SU-DHL-6 (cell line): ENCODE data around the gene KCNH1.

ENCODE experiments used
- H2AFZ ChIP-seq: fragments of 200-600 bp; sonication (generic); 2 replicates; pipeline ENCODE4 v1.6.1; 2014; ENCODE audit warnings: low read depth, mild to moderate bottlenecking, moderate library complexity, mixed read lengths, antibody characterized with exemption, low read length; ENCODE audit not compliant: severe bottlenecking
- H3F3A ChIP-seq: fragments of 200-600 bp; shearing (Covaris generic); 2 replicates; pipeline ENCODE4 v1.6.0; 2016; ENCODE audit warnings: antibody characterized with exemption, mild to moderate bottlenecking; ENCODE audit not compliant: insufficient read depth
- H3K27ac ChIP-seq: fragments of 200-600 bp; sonication (generic); 2 replicates; pipeline ENCODE4 v1.5.1; 2016; ENCODE audit warnings: low read depth, mild to moderate bottlenecking, low read length, moderate library complexity, mixed read lengths
- H3K27me3 ChIP-seq: fragments of 200-600 bp; sonication (generic), shearing (Covaris generic); 2 replicates; pipeline ENCODE4 v1.6.0; 2014; ENCODE audit warnings: mild to moderate bottlenecking, low read length
- H3K36me3 ChIP-seq: fragments of 200-600 bp; sonication (generic); 2 replicates; pipeline ENCODE4 v1.6.1; 2014; ENCODE audit warnings: mild to moderate bottlenecking, low read length, mixed read lengths
- H3K4me2 ChIP-seq: fragments of 300-600, 200-600 bp; shearing (Covaris generic), sonication (generic); 2 replicates; pipeline ENCODE4 v1.6.0; 2014; ENCODE audit warnings: low read length, low read depth, mild to moderate bottlenecking; ENCODE audit not compliant: poor library complexity, severe bottlenecking
- H3K4me3 ChIP-seq: fragments of 200-600 bp; sonication (generic); 2 replicates; pipeline ENCODE4 v1.5.1; 2014; ENCODE audit warnings: antibody characterized with exemption, low read length, mild to moderate bottlenecking, mixed read lengths; ENCODE audit not compliant: insufficient read depth, poor library complexity, severe bottlenecking
- H3K79me2 ChIP-seq: fragments of 200-600 bp; sonication (generic); 2 replicates; pipeline ENCODE4 v1.6.1; 2014; ENCODE audit warnings: mild to moderate bottlenecking, low read length, moderate library complexity; ENCODE audit not compliant: insufficient read depth
- H3K9ac ChIP-seq: fragments of 200-600 bp; sonication (generic); 2 replicates; pipeline ENCODE4 v1.7.0; 2014; ENCODE audit warnings: mild to moderate bottlenecking, low read length
- H3K9me2 ChIP-seq: fragments of 200-600 bp; sonication (generic); replicated peaks from 2 replicates; pipeline ENCODE4 v1.6.1; 2014; ENCODE audit warnings: low read length; ENCODE audit not compliant: insufficient read depth
- H3K9me3 ChIP-seq: fragments of 200-600 bp; sonication (generic); 2 replicates; pipeline ENCODE4 v1.6.1; 2014; ENCODE audit warnings: low read length, mixed read lengths; ENCODE audit not compliant: insufficient read depth
- H4K20me1 ChIP-seq: fragments of 200-600 bp; sonication (generic); 2 replicates; pipeline ENCODE4 v1.6.1; 2014; ENCODE audit warnings: low read depth, mild to moderate bottlenecking, antibody characterized with exemption, low read length, moderate library complexity, mixed read lengths
- EZH2phosphoT487 ChIP-seq: fragments of 200-600 bp; sonication (generic), shearing (Covaris generic); conservative IDR thresholded peaks from 2 replicates; pipeline ENCODE4 v1.6.1; 2018; ENCODE audit warnings: mild to moderate bottlenecking, antibody characterized with exemption, low read length, moderate library complexity, mixed read lengths
- TF ChIP-seq, protein P1 (sequence below): fragments of 200-600 bp; sonication (generic); IDR thresholded peaks from one replicate; pipeline ENCODE4 v1.5.1; 2017; ENCODE audit warnings: antibody characterized with exemption, mild to moderate bottlenecking, low read length, moderate library complexity; ENCODE audit not compliant: insufficient read depth, poor library complexity, severe bottlenecking

KCNH1 gene

DNA sequence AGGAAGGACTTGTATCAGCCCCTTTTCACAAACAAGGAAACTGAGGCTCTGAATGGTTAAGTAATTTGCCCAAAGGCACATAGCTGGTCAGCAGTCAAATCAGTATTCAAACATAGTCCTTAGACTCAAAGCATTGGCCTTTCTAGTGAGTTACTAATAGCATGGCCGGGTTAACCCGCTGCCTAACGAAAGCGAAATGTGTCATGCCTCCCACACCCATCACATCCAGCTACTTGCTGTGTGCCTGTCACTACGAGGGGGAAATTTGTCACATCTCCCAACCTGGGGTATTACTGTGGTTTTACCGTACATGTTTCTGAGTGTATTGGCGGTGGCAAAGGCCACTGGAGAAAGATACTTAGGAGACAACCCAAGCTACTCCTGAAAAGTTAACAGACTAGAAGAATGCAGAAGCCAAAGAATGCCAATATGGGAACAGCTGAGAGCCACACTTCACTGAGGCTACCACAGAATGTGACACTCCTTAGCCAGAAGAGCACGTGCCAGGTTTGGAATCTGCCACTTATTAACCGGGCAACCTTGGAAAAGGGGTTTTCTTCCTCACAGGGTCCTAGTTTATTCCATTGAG lies 363.5 kb downstream of the KCNH1 start:
- no peaks in the 10 kb centered on the region for H3K9me3 ChIP-seq
- no peaks in the 10 kb centered on the region for H4K20me1 ChIP-seq
- no peak overlapping the region for H3K4me2 ChIP-seq
- no peaks in the 10 kb centered on the region for H3F3A ChIP-seq
- H3K36me3 ChIP-seq, result no peaks in the 10 kb centered on the region
- H3K79me2 ChIP-seq, result no peaks in the 10 kb centered on the region
- no peaks in the 10 kb centered on the region for H3K27me3 ChIP-seq
- H2AFZ ChIP-seq, result no peak overlapping the region
- no peak overlapping the region for H3K4me3 ChIP-seq
- no peak for TF ChIP-seq EZH2phosphoT487
- TF ChIP-seq, protein P1, sequence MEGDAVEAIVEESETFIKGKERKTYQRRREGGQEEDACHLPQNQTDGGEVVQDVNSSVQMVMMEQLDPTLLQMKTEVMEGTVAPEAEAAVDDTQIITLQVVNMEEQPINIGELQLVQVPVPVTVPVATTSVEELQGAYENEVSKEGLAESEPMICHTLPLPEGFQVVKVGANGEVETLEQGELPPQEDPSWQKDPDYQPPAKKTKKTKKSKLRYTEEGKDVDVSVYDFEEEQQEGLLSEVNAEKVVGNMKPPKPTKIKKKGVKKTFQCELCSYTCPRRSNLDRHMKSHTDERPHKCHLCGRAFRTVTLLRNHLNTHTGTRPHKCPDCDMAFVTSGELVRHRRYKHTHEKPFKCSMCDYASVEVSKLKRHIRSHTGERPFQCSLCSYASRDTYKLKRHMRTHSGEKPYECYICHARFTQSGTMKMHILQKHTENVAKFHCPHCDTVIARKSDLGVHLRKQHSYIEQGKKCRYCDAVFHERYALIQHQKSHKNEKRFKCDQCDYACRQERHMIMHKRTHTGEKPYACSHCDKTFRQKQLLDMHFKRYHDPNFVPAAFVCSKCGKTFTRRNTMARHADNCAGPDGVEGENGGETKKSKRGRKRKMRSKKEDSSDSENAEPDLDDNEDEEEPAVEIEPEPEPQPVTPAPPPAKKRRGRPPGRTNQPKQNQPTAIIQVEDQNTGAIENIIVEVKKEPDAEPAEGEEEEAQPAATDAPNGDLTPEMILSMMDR, result no peak
- H3K9me2 ChIP-seq, result no peaks in the 10 kb centered on the region
- no peak overlapping the region for H3K9ac ChIP-seq
- H3K27ac ChIP-seq, result no peak overlapping the region

DNA sequence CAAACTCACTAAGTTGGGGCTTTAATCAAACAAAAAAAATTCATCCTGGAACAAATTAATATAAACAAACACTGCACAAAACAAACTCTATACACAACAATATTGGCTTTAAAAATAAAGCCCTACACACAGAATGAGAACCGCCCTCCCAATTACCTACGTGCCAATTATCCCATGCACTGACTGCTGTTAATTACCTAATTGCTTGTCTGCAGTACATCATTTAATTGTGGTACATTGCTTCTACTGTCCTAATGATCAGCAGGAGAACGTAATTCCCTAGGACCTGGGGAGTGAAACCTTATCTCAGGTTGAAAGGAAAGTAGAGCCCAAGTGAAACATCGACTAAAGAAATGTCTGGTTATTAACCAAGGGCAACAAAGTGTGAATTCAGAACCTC lies 364.5 kb downstream of the KCNH1 start:
- Histone ChIP-seq H4K20me1 (no peaks in the 10 kb centered on the region), H3K4me2 (no peak overlapping the region), H2AFZ (no peak overlapping the region), H3K79me2 (no peaks in the 10 kb centered on the region), H3K27ac (no peak overlapping the region), H3K9me3 (no peaks in the 10 kb centered on the region), H3K9me2 (no peaks in the 10 kb centered on the region), H3K4me3 (no peak overlapping the region), H3F3A (no peaks in the 10 kb centered on the region), H3K27me3 (no peaks in the 10 kb centered on the region), H3K9ac (no peak overlapping the region), H3K36me3 (no peaks in the 10 kb centered on the region)
- TF ChIP-seq EZH2phosphoT487, result no peak
- TF ChIP-seq, protein P1, result no peak

DNA sequence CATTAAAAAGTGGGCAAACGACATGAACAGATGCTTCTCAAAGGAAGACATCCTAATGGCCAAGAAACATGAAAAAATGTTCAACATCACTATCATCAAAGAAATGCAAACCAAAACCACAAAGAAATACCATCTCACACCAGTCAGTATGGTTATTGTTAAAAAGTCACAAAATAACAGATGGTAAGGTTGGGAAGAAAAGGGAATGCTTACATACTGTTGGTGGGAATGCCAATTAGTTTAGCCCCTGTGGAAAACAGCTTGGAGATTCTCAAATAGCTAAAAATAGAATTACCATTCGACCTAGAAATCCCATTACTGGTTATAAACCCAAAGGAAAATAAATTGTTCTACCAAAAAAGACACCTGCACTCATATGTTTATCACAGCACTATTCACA lies 369.4 kb downstream of the KCNH1 start:
- H3K27me3 ChIP-seq, result no peaks in the 10 kb centered on the region
- no peaks in the 10 kb centered on the region for H3F3A ChIP-seq
- no peak overlapping the region for H3K4me3 ChIP-seq
- H4K20me1 ChIP-seq, result no peaks in the 10 kb centered on the region
- H3K9ac ChIP-seq, result no peak overlapping the region
- H3K79me2 ChIP-seq, result no peaks in the 10 kb centered on the region
- TF ChIP-seq EZH2phosphoT487, result no peak
- TF ChIP-seq, protein P1, result no peak
- no peaks in the 10 kb centered on the region; the same call in 1 of the 2 replicates for H3K9me3 ChIP-seq
- H3K4me2 ChIP-seq, result no peak overlapping the region
- no peaks in the 10 kb centered on the region for H3K9me2 ChIP-seq
- no peaks in the 10 kb centered on the region for H3K36me3 ChIP-seq
- no peak overlapping the region for H2AFZ ChIP-seq
- no peak overlapping the region for H3K27ac ChIP-seq
